Astrocyte of the cerebellum (primary cell): ENCODE measurements around the gene CHCT1.

Experiments
- DNase-seq: peaks from one replicate; pipeline ENCODE4 v3.0.0-alpha.2; 2011; ENCODE audit warnings: low read depth
- H3K4me3 ChIP-seq: 2 replicates; pipeline ENCODE4 v1.5.1; 2011; ENCODE audit warnings: mild to moderate bottlenecking, low read depth, low read length, moderate library complexity
- CTCF ChIP-seq: IDR thresholded peaks from 2 replicates; pipeline ENCODE4 v1.5.1; 2012; ENCODE audit warnings: low read length, low read depth, moderate library complexity, mild to moderate bottlenecking; ENCODE audit errors: missing control alignments
- in situ Hi-C: cut with HindIII; loops from 2 replicates; pipeline ENCODE4 v1.10.0; 2017; ENCODE audit warnings: low sequenced_read_pairs

Gene CHCT1

GRCh38 chr17:60387666-60388065 lies 34.6 kb upstream of the CHCT1 start:
- no peak overlapping the region for H3K4me3 ChIP-seq
- in situ Hi-C loops, result no loop called here
- no peak for DNase-seq
- TF ChIP-seq CTCF, result no peak

- DNase-seq, result no peak
- in situ Hi-C loops, result no loop called here
- H3K4me3 ChIP-seq, result no peak overlapping the region
- no peak for TF ChIP-seq CTCF
Measured at GRCh38 chr17:60388742-60389141, 33.5 kb upstream of the CHCT1 start.

GRCh38 chr17:60390186-60390585 lies 32.1 kb upstream of the CHCT1 start:
- peak; percentile 22 for DNase-seq
- H3K4me3 ChIP-seq, result peak overlapping the region; percentile 96
- TF ChIP-seq CTCF, result no peak
- in situ Hi-C loops, result no loop called here

GRCh38 chr17:60390925-60391470 lies 31.3 kb upstream of the CHCT1 start:
- H3K4me3 ChIP-seq, result peak overlapping the region; percentile 96
- no peak for DNase-seq
- no peak for TF ChIP-seq CTCF
- in situ Hi-C loops, result no loop called here

GRCh38 chr17:60391471-60392041 lies 30.7 kb upstream of the CHCT1 start:
- no peak for TF ChIP-seq CTCF
- H3K4me3 ChIP-seq, result peak overlapping the region; percentile 96
- no peak for DNase-seq
- in situ Hi-C loops, result no loop called here

GRCh38 chr17:60392042-60392844 lies 30.0 kb upstream of the CHCT1 start, which contains the start of gene USP32:
TSS of gene USP32 (minus strand) at chr17:60392133. CDS start at chr17:60391939, 194 bp downstream.
- TF ChIP-seq CTCF, result no peak
- peak within 1 kb of the TSS; percentile 96 for H3K4me3 ChIP-seq
- in situ Hi-C loops, result no loop called here
- DNase-seq, result peak; percentile 94
